WTC11 (cell line): ENCODE data around the gene ZNF614. TPM values are rescaled to one million over a fixed set of nuclear protein-coding genes. Genes with fewer than 3 reads are reported as not detected.
"Not testable (repeated sequence)": the region's sequence is repeated elsewhere in the genome, so short reads cannot be mapped to it uniquely, and the experiment has no call there.

Experiments used
- ATAC-seq: fragments of 200-7000 bp; cut with Tn5 transposase; 2 replicates; pipeline ENCODE4 v1.10.0; 2021; ENCODE audit warnings: mild to moderate bottlenecking, moderate library complexity
- CTCF ChIA-PET: fragments of 300-600 bp; sonication (Branson Sonifier 250); formaldehyde crosslinking; loops from one replicate; lab custom pipeline; 2021; ENCODE audit warnings: antibody characterized with exemption; lab: Charles Lee
- POLR2A ChIA-PET: fragments of 350-600 bp; sonication (Branson Sonifier 250); formaldehyde crosslinking; loops from one replicate; lab custom pipeline; 2021; ENCODE audit warnings: antibody characterized with exemption; lab: Charles Lee
- DNase-seq: peaks from one replicate; pipeline ENCODE4 v3.0.0; 2021; ENCODE audit warnings: low spot score
- H3K27ac Mint-ChIP-seq: 2 replicates; pipeline ENCODE4 v1.8.0; 2021; ENCODE audit warnings: mixed read lengths
- H3K27me3 Mint-ChIP-seq: 2 replicates; pipeline ENCODE4 v1.8.0; 2021; ENCODE audit warnings: low read depth, mild to moderate bottlenecking, moderate library complexity, mixed read lengths
- H3K36me3 Mint-ChIP-seq: 2 replicates; pipeline ENCODE4 v1.8.0; 2021; ENCODE audit warnings: mixed read lengths
- H3K4me1 Mint-ChIP-seq: 2 replicates; pipeline ENCODE4 v1.8.0; 2022; ENCODE audit warnings: mixed read lengths
- H3K4me3 Mint-ChIP-seq: 2 replicates; pipeline ENCODE4 v1.8.0; 2021; ENCODE audit warnings: mild to moderate bottlenecking, moderate library complexity, mixed read lengths
- H3K9me3 Mint-ChIP-seq: 2 replicates; pipeline ENCODE4 v1.8.0; 2021; ENCODE audit warnings: mixed read lengths
- EMX1 ChIP-seq: fragments of 250-450 bp; sonication (Bioruptor Pico); IDR thresholded peaks from 2 replicates; pipeline ENCODE4 v1.8.0; 2021; ENCODE audit warnings: mild to moderate bottlenecking
- ETV6 ChIP-seq: sonication (generic); formaldehyde crosslinking; IDR thresholded peaks from 2 replicates; pipeline ENCODE4 v1.8.1; 2022; ENCODE audit warnings: mild to moderate bottlenecking, missing genetic modification reagents
- FOXJ3 ChIP-seq: sonication (generic); formaldehyde crosslinking; IDR thresholded peaks from 2 replicates; pipeline ENCODE4 v1.9.0; 2021; ENCODE audit warnings: missing genetic modification reagents, mild to moderate bottlenecking, borderline replicate concordance
- FOXK1 ChIP-seq: sonication (generic); formaldehyde crosslinking; IDR thresholded peaks from 2 replicates; pipeline ENCODE4 v1.8.0; 2022; ENCODE audit warnings: mild to moderate bottlenecking, moderate library complexity, missing genetic modification reagents
- FOXP4 ChIP-seq: sonication (generic); formaldehyde crosslinking; IDR thresholded peaks from 2 replicates; pipeline ENCODE4 v1.8.0; 2022; ENCODE audit warnings: mild to moderate bottlenecking, missing genetic modification reagents
- GABPB1 ChIP-seq: sonication (generic); formaldehyde crosslinking; IDR thresholded peaks from 2 replicates; pipeline ENCODE4 v1.8.1; 2023; ENCODE audit warnings: mild to moderate bottlenecking, missing genetic modification reagents
- GTF2I ChIP-seq: fragments of 250-450 bp; sonication (Bioruptor Pico); conservative IDR thresholded peaks from 2 replicates; pipeline ENCODE4 v1.4.0; 2021; ENCODE audit warnings: mild to moderate bottlenecking
- MYBL2 ChIP-seq: sonication (generic); formaldehyde crosslinking; IDR thresholded peaks from 2 replicates; pipeline ENCODE4 v1.8.1; 2023; ENCODE audit warnings: mild to moderate bottlenecking, moderate library complexity, missing genetic modification reagents
- NFATC4 ChIP-seq: fragments of 250-450 bp; sonication (Bioruptor Pico); IDR thresholded peaks from 2 replicates; pipeline ENCODE4 v1.9.0; 2021; ENCODE audit warnings: mild to moderate bottlenecking
- OVOL2 ChIP-seq: fragments of 250-450 bp; sonication (Bioruptor Pico); IDR thresholded peaks from 2 replicates; pipeline ENCODE4 v1.9.0; 2021; ENCODE audit warnings: mild to moderate bottlenecking, borderline replicate concordance
- PRRX2 ChIP-seq: fragments of 250-450 bp; sonication (Bioruptor Pico); IDR thresholded peaks from 2 replicates; pipeline ENCODE4 v1.8.0; 2021; ENCODE audit warnings: mild to moderate bottlenecking
- RORB ChIP-seq: fragments of 250-450 bp; sonication (Bioruptor Pico); IDR thresholded peaks from 2 replicates; pipeline ENCODE4 v1.9.0; 2021; ENCODE audit warnings: mild to moderate bottlenecking
- SP1 ChIP-seq: sonication (generic); formaldehyde crosslinking; conservative IDR thresholded peaks from 2 replicates; pipeline ENCODE4 v1.8.1; 2022; ENCODE audit warnings: missing genetic modification reagents
- TEAD1 ChIP-seq: sonication (generic); formaldehyde crosslinking; IDR thresholded peaks from 2 replicates; pipeline ENCODE4 v1.8.0; 2022; ENCODE audit warnings: mild to moderate bottlenecking, missing genetic modification reagents
- ZNF317 ChIP-seq: sonication (generic); formaldehyde crosslinking; IDR thresholded peaks from 2 replicates; pipeline ENCODE4 v1.8.1; 2023; ENCODE audit warnings: low read depth, mild to moderate bottlenecking, moderate library complexity, missing genetic modification reagents, borderline replicate concordance
- ZNF416 ChIP-seq: fragments of 250-450 bp; sonication (Bioruptor Pico); IDR thresholded peaks from 2 replicates; pipeline ENCODE4 v1.9.0; 2021; ENCODE audit warnings: mild to moderate bottlenecking, inconsistent platforms
- ZNF532 ChIP-seq: fragments of 250-450 bp; sonication (Bioruptor Pico); IDR thresholded peaks from 2 replicates; pipeline ENCODE4 v1.9.0; 2021; ENCODE audit warnings: mild to moderate bottlenecking, borderline replicate concordance
- total RNA-seq: library from RNA; stranded (reverse); gene quantifications from 3 replicates; pipeline ENCODE4 v1.2.3, GENCODE V29; 2021
- TF ChIP-seq, protein P1 (sequence below): sonication (generic); formaldehyde crosslinking; IDR thresholded peaks from 2 replicates; pipeline ENCODE4 v1.8.0; 2022; ENCODE audit warnings: missing genetic modification reagents
- TF ChIP-seq, protein P2 (sequence below): fragments of 250-450 bp; sonication (Bioruptor Pico); conservative IDR thresholded peaks from 2 replicates; pipeline ENCODE4 v1.9.0; 2021; ENCODE audit warnings: mild to moderate bottlenecking

ZNF614 gene
- total RNA-seq, 1 experiment from 2014 or later, result 19.5 TPM

DNA sequence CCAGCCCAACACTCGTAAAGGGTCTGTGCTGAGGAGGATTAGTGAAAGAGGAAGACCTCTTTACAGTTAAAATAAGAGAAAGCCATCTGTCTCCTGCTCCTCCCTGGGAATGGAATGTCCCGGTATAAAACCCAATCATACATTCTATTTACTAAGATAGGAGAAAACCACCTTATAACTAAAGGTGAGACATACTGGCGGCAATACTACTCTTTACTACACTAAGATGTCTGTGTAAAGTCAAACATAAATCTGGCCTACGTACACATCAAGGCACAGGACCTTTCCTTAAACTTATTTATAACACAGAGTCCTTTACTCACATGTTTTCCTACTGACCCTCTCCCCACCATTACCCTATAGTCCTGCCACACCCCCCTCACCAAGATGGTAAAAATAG lies 44.8 kb downstream of the ZNF614 start:
- no peaks in the 10 kb centered on the region; the same call in 1 of the 2 replicates for H3K27me3 Mint-ChIP-seq
- DNase-seq (no peak), ATAC-seq (no peak)
- CTCF ChIA-PET, result no interaction called here
- POLR2A ChIA-PET, result no interaction called here
- H3K9me3 Mint-ChIP-seq, result peaks cover 38% of the 10 kb centered on the region
- TF ChIP-seq PRRX2 (CRISPR knock-in tag), result no peak
- no peak for TF ChIP-seq EMX1 (CRISPR knock-in tag)
- TF ChIP-seq GTF2I (CRISPR knock-in tag), result no peak
- no peak for TF ChIP-seq FOXJ3 (CRISPR knock-in tag)
- TF ChIP-seq MYBL2 (CRISPR knock-in tag), result no peak
- TF ChIP-seq OVOL2 (CRISPR knock-in tag), result no peak
- TF ChIP-seq ZNF416 (CRISPR knock-in tag), result no peak
- TF ChIP-seq, protein P1, sequence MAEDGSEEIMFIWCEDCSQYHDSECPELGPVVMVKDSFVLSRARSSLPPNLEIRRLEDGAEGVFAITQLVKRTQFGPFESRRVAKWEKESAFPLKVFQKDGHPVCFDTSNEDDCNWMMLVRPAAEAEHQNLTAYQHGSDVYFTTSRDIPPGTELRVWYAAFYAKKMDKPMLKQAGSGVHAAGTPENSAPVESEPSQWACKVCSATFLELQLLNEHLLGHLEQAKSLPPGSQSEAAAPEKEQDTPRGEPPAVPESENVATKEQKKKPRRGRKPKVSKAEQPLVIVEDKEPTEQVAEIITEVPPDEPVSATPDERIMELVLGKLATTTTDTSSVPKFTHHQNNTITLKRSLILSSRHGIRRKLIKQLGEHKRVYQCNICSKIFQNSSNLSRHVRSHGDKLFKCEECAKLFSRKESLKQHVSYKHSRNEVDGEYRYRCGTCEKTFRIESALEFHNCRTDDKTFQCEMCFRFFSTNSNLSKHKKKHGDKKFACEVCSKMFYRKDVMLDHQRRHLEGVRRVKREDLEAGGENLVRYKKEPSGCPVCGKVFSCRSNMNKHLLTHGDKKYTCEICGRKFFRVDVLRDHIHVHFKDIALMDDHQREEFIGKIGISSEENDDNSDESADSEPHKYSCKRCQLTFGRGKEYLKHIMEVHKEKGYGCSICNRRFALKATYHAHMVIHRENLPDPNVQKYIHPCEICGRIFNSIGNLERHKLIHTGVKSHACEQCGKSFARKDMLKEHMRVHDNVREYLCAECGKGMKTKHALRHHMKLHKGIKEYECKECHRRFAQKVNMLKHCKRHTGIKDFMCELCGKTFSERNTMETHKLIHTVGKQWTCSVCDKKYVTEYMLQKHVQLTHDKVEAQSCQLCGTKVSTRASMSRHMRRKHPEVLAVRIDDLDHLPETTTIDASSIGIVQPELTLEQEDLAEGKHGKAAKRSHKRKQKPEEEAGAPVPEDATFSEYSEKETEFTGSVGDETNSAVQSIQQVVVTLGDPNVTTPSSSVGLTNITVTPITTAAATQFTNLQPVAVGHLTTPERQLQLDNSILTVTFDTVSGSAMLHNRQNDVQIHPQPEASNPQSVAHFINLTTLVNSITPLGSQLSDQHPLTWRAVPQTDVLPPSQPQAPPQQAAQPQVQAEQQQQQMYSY (CRISPR knock-in tag), result no peak
- no peak for TF ChIP-seq RORB (CRISPR knock-in tag)
- no peak for TF ChIP-seq ZNF317
- TF ChIP-seq SP1 (CRISPR knock-in tag), result no peak
- no peak for TF ChIP-seq NFATC4 (CRISPR knock-in tag)
- TF ChIP-seq, protein P2, sequence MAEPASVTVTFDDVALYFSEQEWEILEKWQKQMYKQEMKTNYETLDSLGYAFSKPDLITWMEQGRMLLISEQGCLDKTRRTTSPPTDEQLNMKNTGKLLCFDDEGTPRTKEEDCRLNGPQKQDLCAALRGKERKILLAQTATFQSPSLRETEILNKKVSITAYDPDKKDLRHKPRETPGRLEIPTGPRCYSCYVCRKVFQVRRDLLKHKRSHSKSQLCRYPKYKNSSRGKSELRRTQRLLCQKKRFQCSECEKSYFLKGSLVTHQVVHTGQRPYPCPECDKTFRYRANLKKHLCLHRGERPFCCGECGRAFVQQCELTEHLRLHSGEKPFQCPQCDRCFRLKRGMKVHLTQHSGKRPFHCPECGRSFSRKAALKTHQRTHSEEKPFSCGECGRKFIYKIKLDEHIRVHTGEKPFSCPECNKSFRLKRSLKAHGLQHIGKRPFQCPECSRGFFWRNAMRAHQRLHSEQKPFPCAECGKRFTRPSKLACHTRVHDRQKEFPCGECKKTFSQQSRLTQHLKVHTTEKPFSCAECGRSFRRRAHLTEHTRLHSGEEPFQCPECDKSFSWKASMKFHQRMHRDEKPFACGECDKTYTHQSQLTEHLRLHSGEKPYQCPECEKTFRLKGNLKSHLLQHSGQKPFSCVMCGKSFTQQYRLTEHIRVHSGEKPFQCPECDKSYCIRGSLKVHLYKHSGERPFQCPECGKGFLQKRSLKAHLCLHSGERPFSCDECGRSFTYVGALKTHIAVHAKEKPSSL (CRISPR knock-in tag), result no peak
- TF ChIP-seq FOXP4, result no peak
- no peak for TF ChIP-seq TEAD1 (CRISPR knock-in tag)
- TF ChIP-seq FOXK1 (CRISPR knock-in tag), result no peak
- no peak for TF ChIP-seq ZNF532
- no peak for TF ChIP-seq GABPB1 (CRISPR knock-in tag)
- no peak for TF ChIP-seq ETV6 (CRISPR knock-in tag)
- no peak overlapping the region for H3K4me3 Mint-ChIP-seq
- no peak overlapping the region for H3K27ac Mint-ChIP-seq
- peaks cover 40% of the 10 kb centered on the region for H3K36me3 Mint-ChIP-seq
- peaks cover 10% of the 10 kb centered on the region for H3K4me1 Mint-ChIP-seq

DNA sequence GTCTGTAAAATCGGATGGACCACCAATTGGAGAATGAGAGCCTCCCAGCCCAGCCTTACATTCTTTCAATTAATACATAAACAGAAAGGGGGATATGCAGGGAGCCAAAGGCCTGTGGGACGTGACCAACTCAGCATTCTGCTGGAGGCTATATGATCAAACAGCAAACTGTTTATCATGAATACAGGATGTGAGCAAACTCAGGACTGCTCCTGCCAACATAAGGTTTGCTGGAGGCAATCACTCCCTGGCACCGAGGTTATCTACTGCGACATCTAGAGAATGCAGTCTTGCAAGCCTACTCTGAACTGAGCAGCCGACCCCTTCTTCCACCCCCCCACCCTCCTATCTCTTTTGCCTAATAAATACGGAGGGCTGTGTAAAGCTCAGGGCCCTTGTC lies 47.3 kb downstream of the ZNF614 start:
- DNase-seq, CTCF ChIA-PET, POLR2A ChIA-PET, H3K4me3 Mint-ChIP-seq, H3K27ac Mint-ChIP-seq, ATAC-seq, H3K27me3 Mint-ChIP-seq: not testable (repeated sequence)
- peaks cover 20% of the 10 kb centered on the region for H3K4me1 Mint-ChIP-seq
- H3K36me3 Mint-ChIP-seq, result peaks cover 42% of the 10 kb centered on the region
- peaks cover 39% of the 10 kb centered on the region for H3K9me3 Mint-ChIP-seq
